ENCODE measurements around the gene B2M.

- TF ChIP-seq POLR2AphosphoS5 (IDR thresholded peaks at IDR 0.05; ENCODE audit: low read depth, low read length) (no peak), TAF1 (IDR thresholded peaks at IDR 0.05; ENCODE audit: low read depth, low read length) (no peak), POLR2A (IDR thresholded peaks at IDR 0.05; ENCODE audit: low read depth, low read length) (no peak)
Observed at GRCh38 chr15:44670087-44670950, 41.0 kb upstream of the B2M start.
